Measurements from ENCODE around the gene PEAR1.
"Not testable (repeated sequence)": the region's sequence is repeated elsewhere in the genome, so short reads cannot be mapped to it uniquely, and the experiment has no call there.

PEAR1 gene

GRCh38 chr1:156923670-156924477 is 30.4 kb downstream of the PEAR1 start:
- DNase-seq = no peak

- DNase-seq = no peak
Measured at GRCh38 chr1:156924478-156925153, 31.1 kb downstream of the PEAR1 start.

- DNase-seq = no peak
Measured at GRCh38 chr1:156925154-156926010, 31.9 kb downstream of the PEAR1 start.

GRCh38 chr1:156926175-156926574 is 32.7 kb downstream of the PEAR1 start:
- no peak for DNase-seq

GRCh38 chr1:156926695-156927094 is 33.2 kb downstream of the PEAR1 start:
- DNase-seq = not testable (repeated sequence)

GRCh38 chr1:156927215-156928042 is 33.9 kb downstream of the PEAR1 start:
- DNase-seq = peak; percentile 39 to 69

- no peak for DNase-seq
Measured at GRCh38 chr1:156928043-156928602, 34.6 kb downstream of the PEAR1 start.

- no peak for DNase-seq
Measured at GRCh38 chr1:156929596-156930238, 36.2 kb downstream of the PEAR1 start.

GRCh38 chr1:156930483-156930882 is 37.0 kb downstream of the PEAR1 start:
- DNase-seq = no peak

- DNase-seq = peak; percentile 18 to 23
Measured at GRCh38 chr1:156931211-156931952, 37.9 kb downstream of the PEAR1 start.

GRCh38 chr1:156931974-156932710 is 38.6 kb downstream of the PEAR1 start:
- DNase-seq = no peak

GRCh38 chr1:156933136-156933535 is 39.6 kb downstream of the PEAR1 start:
- no peak for DNase-seq

GRCh38 chr1:156935505-156936128 is 42.1 kb downstream of the PEAR1 start:
- no peak for DNase-seq

GRCh38 chr1:156936191-156936590 is 42.7 kb downstream of the PEAR1 start:
- DNase-seq = no peak

GRCh38 chr1:156936721-156937220 is 43.3 kb downstream of the PEAR1 start:
- DNase-seq = no peak

GRCh38 chr1:156937883-156938282 is 44.4 kb downstream of the PEAR1 start:
- no peak for DNase-seq

GRCh38 chr1:156938813-156939212 is 45.3 kb downstream of the PEAR1 start:
- DNase-seq = no peak

GRCh38 chr1:156939786-156940334 is 46.3 kb downstream of the PEAR1 start:
- no peak for DNase-seq

GRCh38 chr1:156941675-156942074 is 48.2 kb downstream of the PEAR1 start:
- no peak for DNase-seq
